ENCODE results near the gene DACH1. TPM values are rescaled to one million over a fixed set of nuclear protein-coding genes. Genes with fewer than 3 reads are reported as not detected.

DACH1 gene
- total RNA-seq, 5 donors from 2014 or later (not counting 1 experiment from before 2014, with no cell fraction given) = 0.13 to 1.2 (median 0.23) TPM

- Histone ChIP-seq H3K9me3 (no peaks in the 10 kb centered on the region), H3K27ac (ENCODE audit: low read length) (no peak overlapping the region), H3K4me3 (ENCODE audit: control insufficient read depth in 1 of 2, extremely low read depth in 1 of 2, low read length in 1 of 2) (no peak overlapping the region), H3K36me3 (ENCODE audit: control insufficient read depth in 2 of 2, extremely low read depth in 1 of 2, insufficient read depth in 1 of 2, low read length in 1 of 2) (no peaks in the 10 kb centered on the region), H3K4me1 (ENCODE audit: control insufficient read depth in 1 of 2, extremely low read depth in 1 of 2, insufficient read depth in 2 of 2, low read length in 2 of 2) (no peaks in the 10 kb centered on the region), H3K27me3 (replicated peaks in 1 of 2; ENCODE audit: control insufficient read depth in 2 of 2, extremely low read depth in 1 of 2, insufficient read depth in 2 of 2, low read length in 1 of 2) (no peaks in the 10 kb centered on the region)
- H3K36me3 Mint-ChIP-seq = no peaks in the 10 kb centered on the region
- H3K9me3 Mint-ChIP-seq = no peaks in the 10 kb centered on the region
- no peak overlapping the region for H3K4me3 Mint-ChIP-seq
- POLR2A ChIA-PET = interaction anchor here in 1 of 2 donors (0.6 kb wide), 1 partner anchor 45 kb away, joined by 3 read pairs; no protein-coding TSS in a partner anchor
- H3K4me1 Mint-ChIP-seq = no peaks in the 10 kb centered on the region
- ATAC-seq (replicated peaks in 1 of 4) (no peak), DNase-seq (no peak)
- CTCF ChIA-PET = interaction anchor here in 1 of 2 donors (0.6 kb wide), 1 partner anchor 1718 kb away, joined by 3 read pairs; no protein-coding TSS in a partner anchor
- no peaks in the 10 kb centered on the region for H3K27me3 Mint-ChIP-seq
- H3K27ac Mint-ChIP-seq = no peak overlapping the region
These were observed 96.3 kb downstream of the DACH1 start for GRCh38 chr13:71770710-71771109.

GRCh38 chr13:71768881-71769280 is 98.1 kb downstream of the DACH1 start:
- H3K27me3 Mint-ChIP-seq = no peaks in the 10 kb centered on the region
- H3K4me3 Mint-ChIP-seq = no peak overlapping the region
- no peaks in the 10 kb centered on the region for H3K4me1 ChIP-seq (ENCODE audit: control insufficient read depth in 1 of 2, extremely low read depth in 1 of 2, insufficient read depth in 2 of 2, low read length in 2 of 2)
- no peaks in the 10 kb centered on the region for H3K9me3 ChIP-seq
- no peak overlapping the region for H3K27ac Mint-ChIP-seq
- no peak for DNase-seq
- H3K36me3 Mint-ChIP-seq = no peaks in the 10 kb centered on the region
- H3K36me3 ChIP-seq (ENCODE audit: control insufficient read depth in 2 of 2, extremely low read depth in 1 of 2, insufficient read depth in 1 of 2, low read length in 1 of 2) = no peaks in the 10 kb centered on the region
- H3K27ac ChIP-seq (ENCODE audit: low read length) = no peak overlapping the region
- ATAC-seq (replicated peaks in 1 of 4) = no peak
- H3K9me3 Mint-ChIP-seq = no peaks in the 10 kb centered on the region
- H3K4me3 ChIP-seq (ENCODE audit: control insufficient read depth in 1 of 2, extremely low read depth in 1 of 2, low read length in 1 of 2) = no peak overlapping the region
- no peaks in the 10 kb centered on the region for H3K4me1 Mint-ChIP-seq
- CTCF ChIA-PET = interaction anchor here in 1 of 2 donors (0.6 kb wide), 1 partner anchor 99 kb away, joined by 6 read pairs; no protein-coding TSS in a partner anchor
- H3K27me3 ChIP-seq (replicated peaks in 1 of 2; ENCODE audit: control insufficient read depth in 2 of 2, extremely low read depth in 1 of 2, insufficient read depth in 2 of 2, low read length in 1 of 2) = no peaks in the 10 kb centered on the region
- POLR2A ChIA-PET = no interaction called here

DNA sequence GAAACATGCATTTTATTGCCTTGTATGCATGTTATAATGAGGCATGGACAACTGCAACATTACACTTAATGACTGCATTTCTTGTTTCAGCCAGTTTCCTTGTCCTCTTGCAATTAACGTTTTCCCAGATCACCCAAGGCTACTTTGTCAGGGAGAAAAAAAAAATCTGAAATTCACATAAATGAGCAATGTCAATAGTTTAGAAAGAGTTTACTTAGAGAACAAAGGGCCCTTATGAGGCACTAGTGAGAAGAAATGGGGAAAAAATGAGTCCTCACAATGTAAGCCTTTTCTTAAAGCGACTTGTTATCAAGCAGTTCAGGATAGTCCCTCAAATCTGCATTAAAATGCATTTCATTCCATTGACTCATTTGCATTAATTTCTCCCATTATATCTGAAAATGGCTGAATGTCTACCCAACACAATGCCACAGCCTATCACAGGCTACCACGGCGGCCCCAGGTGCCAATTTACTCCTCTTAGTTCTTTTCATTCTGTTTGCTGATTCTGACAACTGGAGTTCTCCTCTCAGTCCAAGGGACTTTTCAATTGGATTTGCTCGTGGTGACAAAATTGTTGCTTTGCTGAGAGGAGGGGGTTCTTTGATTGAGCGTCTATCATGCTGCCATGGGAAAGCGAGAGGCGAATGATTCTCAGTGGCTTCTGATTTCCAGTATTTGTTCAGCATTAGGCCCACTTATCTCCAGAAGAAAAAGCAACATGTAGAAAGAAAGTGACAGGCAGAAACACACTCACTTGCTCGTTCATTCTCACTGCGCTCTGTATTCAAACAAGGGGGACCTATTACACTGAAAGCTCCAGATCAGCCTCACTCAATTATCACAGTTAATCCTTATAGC is 107.1 kb downstream of the DACH1 start:
- ATAC-seq (replicated peaks in 1 of 4) = no peak
- Mint-ChIP-seq H3K27ac (no peak overlapping the region), H3K9me3 (peaks cover 0 to 9% (median 0%) of the 10 kb centered on the region in 3 donors), H3K27me3 (no peaks in the 10 kb centered on the region), H3K4me1 (no peaks in the 10 kb centered on the region), H3K36me3 (no peaks in the 10 kb centered on the region), H3K4me3 (no peak overlapping the region)
- CTCF ChIA-PET = no interaction called here
- no peaks in the 10 kb centered on the region for H3K36me3 ChIP-seq (ENCODE audit: control insufficient read depth in 2 of 2, extremely low read depth in 1 of 2, insufficient read depth in 1 of 2, low read length in 1 of 2)
- no peak overlapping the region for H3K27ac ChIP-seq (ENCODE audit: low read length)
- no peaks in the 10 kb centered on the region for H3K27me3 ChIP-seq (replicated peaks in 1 of 2; ENCODE audit: control insufficient read depth in 2 of 2, extremely low read depth in 1 of 2, insufficient read depth in 2 of 2, low read length in 1 of 2)
- no peak for DNase-seq
- H3K4me1 ChIP-seq (ENCODE audit: control insufficient read depth in 1 of 2, extremely low read depth in 1 of 2, insufficient read depth in 2 of 2, low read length in 2 of 2) = no peaks in the 10 kb centered on the region
- H3K9me3 ChIP-seq = no peaks in the 10 kb centered on the region
- POLR2A ChIA-PET = interaction anchor here in 1 of 2 donors (0.7 kb wide), 1 partner anchor 61 kb away, joined by 3 read pairs; no protein-coding TSS in a partner anchor
- no peak overlapping the region for H3K4me3 ChIP-seq (ENCODE audit: control insufficient read depth in 1 of 2, extremely low read depth in 1 of 2, low read length in 1 of 2)
- 100% methylated on average over 2 of the region's 10 CpGs for WGBS (ENCODE audit: insufficient coverage)

GRCh38 chr13:71758828-71759227 is 108.2 kb downstream of the DACH1 start:
- Mint-ChIP-seq H3K4me3 (no peak overlapping the region), H3K27ac (no peak overlapping the region), H3K4me1 (no peaks in the 10 kb centered on the region), H3K27me3 (no peaks in the 10 kb centered on the region), H3K36me3 (no peaks in the 10 kb centered on the region), H3K9me3 (peaks cover 0 to 9% (median 0%) of the 10 kb centered on the region in 3 donors)
- no peaks in the 10 kb centered on the region for H3K9me3 ChIP-seq
- no peak overlapping the region for H3K4me3 ChIP-seq (ENCODE audit: control insufficient read depth in 1 of 2, extremely low read depth in 1 of 2, low read length in 1 of 2)
- DNase-seq = no peak
- no peaks in the 10 kb centered on the region for H3K36me3 ChIP-seq (ENCODE audit: control insufficient read depth in 2 of 2, extremely low read depth in 1 of 2, insufficient read depth in 1 of 2, low read length in 1 of 2)
- no peak overlapping the region for H3K27ac ChIP-seq (ENCODE audit: low read length)
- WGBS (ENCODE audit: insufficient coverage) = 40% methylated on average over 1 of the region's 2 CpGs
- H3K27me3 ChIP-seq (replicated peaks in 1 of 2; ENCODE audit: control insufficient read depth in 2 of 2, extremely low read depth in 1 of 2, insufficient read depth in 2 of 2, low read length in 1 of 2) = no peaks in the 10 kb centered on the region
- no peaks in the 10 kb centered on the region for H3K4me1 ChIP-seq (ENCODE audit: control insufficient read depth in 1 of 2, extremely low read depth in 1 of 2, insufficient read depth in 2 of 2, low read length in 2 of 2)
- ChIA-PET POLR2A (interaction anchor here in 1 of 2 donors (0.7 kb wide), 1 partner anchor 60 kb away, joined by 3 read pairs; no protein-coding TSS in a partner anchor), CTCF (no interaction called here)
- no peak for ATAC-seq (replicated peaks in 1 of 4)

- ChIA-PET CTCF (no interaction called here), POLR2A (no interaction called here)
- Histone ChIP-seq H3K4me3 (ENCODE audit: control insufficient read depth in 1 of 2, extremely low read depth in 1 of 2, low read length in 1 of 2) (no peak overlapping the region), H3K36me3 (ENCODE audit: control insufficient read depth in 2 of 2, extremely low read depth in 1 of 2, insufficient read depth in 1 of 2, low read length in 1 of 2) (no peaks in the 10 kb centered on the region), H3K27me3 (replicated peaks in 1 of 2; ENCODE audit: control insufficient read depth in 2 of 2, extremely low read depth in 1 of 2, insufficient read depth in 2 of 2, low read length in 1 of 2) (no peaks in the 10 kb centered on the region), H3K9me3 (no peaks in the 10 kb centered on the region), H3K27ac (ENCODE audit: low read length) (no peak overlapping the region), H3K4me1 (ENCODE audit: control insufficient read depth in 1 of 2, extremely low read depth in 1 of 2, insufficient read depth in 2 of 2, low read length in 2 of 2) (no peaks in the 10 kb centered on the region)
- Mint-ChIP-seq H3K9me3 (no peaks in the 10 kb centered on the region), H3K27me3 (no peaks in the 10 kb centered on the region), H3K36me3 (no peaks in the 10 kb centered on the region), H3K4me1 (no peaks in the 10 kb centered on the region), H3K4me3 (no peak overlapping the region), H3K27ac (no peak overlapping the region)
- DNase-seq = no peak
- ATAC-seq (replicated peaks in 1 of 4) = no peak
- WGBS (ENCODE audit: insufficient coverage) = no CpG with 5 or more reads among the region's 7 CpGs
These were observed 112.5 kb downstream of the DACH1 start for GRCh38 chr13:71754407-71754974.

DNA sequence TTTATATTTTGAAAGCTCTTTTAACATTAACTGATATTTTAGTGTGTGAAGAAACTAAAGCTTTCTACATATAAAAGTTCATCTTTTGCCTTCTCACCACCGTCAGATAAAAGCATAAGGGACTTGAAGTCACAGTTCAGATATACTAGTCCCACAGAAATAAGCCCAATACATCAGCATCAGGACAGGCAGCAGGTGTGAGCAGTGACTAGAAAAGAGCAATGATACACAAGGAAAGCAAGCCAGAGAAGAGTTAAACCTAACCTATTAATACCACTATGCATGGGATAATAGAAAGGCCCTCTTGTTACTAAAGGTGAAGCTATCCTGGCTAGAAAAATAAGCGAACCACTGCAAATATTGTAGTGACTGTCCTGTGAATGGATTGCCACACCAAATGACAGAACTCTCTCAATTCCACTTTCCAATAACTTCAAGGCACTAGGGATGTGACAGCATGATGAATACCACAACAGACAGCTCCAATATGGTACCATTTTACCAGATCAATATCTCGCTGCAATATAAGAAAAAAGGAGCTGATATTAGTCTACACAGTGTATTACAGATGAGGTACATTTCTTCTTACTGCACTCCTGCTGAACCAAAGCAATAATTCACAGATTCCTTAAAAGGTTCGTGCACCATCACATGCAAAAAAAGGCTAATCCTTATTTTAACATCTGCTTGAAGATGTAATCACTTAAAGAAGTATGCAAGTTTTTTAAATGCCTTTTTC is 114.1 kb downstream of the DACH1 start:
- Mint-ChIP-seq H3K36me3 (no peaks in the 10 kb centered on the region), H3K4me1 (no peaks in the 10 kb centered on the region), H3K27me3 (no peaks in the 10 kb centered on the region), H3K27ac (no peak overlapping the region), H3K9me3 (peaks cover 0 to 1% (median 0%) of the 10 kb centered on the region in 3 donors), H3K4me3 (no peak overlapping the region)
- no peak for DNase-seq
- no peak overlapping the region for H3K27ac ChIP-seq (ENCODE audit: low read length)
- H3K27me3 ChIP-seq (replicated peaks in 1 of 2; ENCODE audit: control insufficient read depth in 2 of 2, extremely low read depth in 1 of 2, insufficient read depth in 2 of 2, low read length in 1 of 2) = no peaks in the 10 kb centered on the region
- no CpG with 5 or more reads among the region's 4 CpGs for WGBS (ENCODE audit: insufficient coverage)
- ChIA-PET POLR2A (interaction anchor here in 1 of 2 donors (0.6 kb wide), 1 partner anchor 154 kb away, joined by 3 read pairs; no protein-coding TSS in a partner anchor), CTCF (interaction anchor here in 1 of 2 donors (0.7 kb wide), 1 partner anchor 170 kb away, joined by 3 read pairs; no protein-coding TSS in a partner anchor)
- no peak for ATAC-seq (replicated peaks in 1 of 4)
- no peak overlapping the region for H3K4me3 ChIP-seq (ENCODE audit: control insufficient read depth in 1 of 2, extremely low read depth in 1 of 2, low read length in 1 of 2)
- no peaks in the 10 kb centered on the region for H3K36me3 ChIP-seq (ENCODE audit: control insufficient read depth in 2 of 2, extremely low read depth in 1 of 2, insufficient read depth in 1 of 2, low read length in 1 of 2)
- no peaks in the 10 kb centered on the region for H3K9me3 ChIP-seq
- H3K4me1 ChIP-seq (ENCODE audit: control insufficient read depth in 1 of 2, extremely low read depth in 1 of 2, insufficient read depth in 2 of 2, low read length in 2 of 2) = no peaks in the 10 kb centered on the region
